Measurements from ENCODE around the gene ZNF593. TPM values are rescaled to one million over a fixed set of nuclear protein-coding genes. Genes with fewer than 3 reads are reported as not detected.

The ZNF593 gene
- total RNA-seq, 4 donors from 2014 or later = 10.4 to 41.6 (median 22.5) TPM

DNA sequence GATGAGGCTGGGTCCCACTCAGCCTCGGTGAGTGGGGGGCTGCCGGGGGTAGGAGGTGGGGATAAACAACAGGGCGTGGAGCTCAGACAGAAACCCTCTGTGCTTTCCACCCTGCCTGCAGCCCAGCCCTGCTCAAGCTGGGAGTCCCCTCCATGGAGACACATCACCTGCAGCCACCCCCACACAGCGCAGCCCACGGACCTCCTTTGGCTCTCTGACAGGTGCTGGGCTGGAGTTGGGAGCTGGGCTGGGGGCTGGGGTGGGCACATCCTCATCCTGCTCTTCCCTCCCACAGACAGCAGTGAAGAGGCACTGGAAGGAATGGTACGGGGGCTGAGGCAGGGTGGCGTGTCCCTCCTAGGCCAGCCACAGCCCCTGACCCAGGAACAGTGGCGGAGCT lies 18.8 kb downstream of the ZNF593 start:
- H3K36me3 ChIP-seq = no peaks in the 10 kb centered on the region
- intact Hi-C loops (cut with DNase I) = no loop called here
- no peak for DNase-seq (ENCODE audit: extremely low spot score)
- WGBS = 87% methylated on average over 7 of the region's 8 CpGs
- TF ChIP-seq, protein P1, sequence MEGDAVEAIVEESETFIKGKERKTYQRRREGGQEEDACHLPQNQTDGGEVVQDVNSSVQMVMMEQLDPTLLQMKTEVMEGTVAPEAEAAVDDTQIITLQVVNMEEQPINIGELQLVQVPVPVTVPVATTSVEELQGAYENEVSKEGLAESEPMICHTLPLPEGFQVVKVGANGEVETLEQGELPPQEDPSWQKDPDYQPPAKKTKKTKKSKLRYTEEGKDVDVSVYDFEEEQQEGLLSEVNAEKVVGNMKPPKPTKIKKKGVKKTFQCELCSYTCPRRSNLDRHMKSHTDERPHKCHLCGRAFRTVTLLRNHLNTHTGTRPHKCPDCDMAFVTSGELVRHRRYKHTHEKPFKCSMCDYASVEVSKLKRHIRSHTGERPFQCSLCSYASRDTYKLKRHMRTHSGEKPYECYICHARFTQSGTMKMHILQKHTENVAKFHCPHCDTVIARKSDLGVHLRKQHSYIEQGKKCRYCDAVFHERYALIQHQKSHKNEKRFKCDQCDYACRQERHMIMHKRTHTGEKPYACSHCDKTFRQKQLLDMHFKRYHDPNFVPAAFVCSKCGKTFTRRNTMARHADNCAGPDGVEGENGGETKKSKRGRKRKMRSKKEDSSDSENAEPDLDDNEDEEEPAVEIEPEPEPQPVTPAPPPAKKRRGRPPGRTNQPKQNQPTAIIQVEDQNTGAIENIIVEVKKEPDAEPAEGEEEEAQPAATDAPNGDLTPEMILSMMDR (IDR thresholded peaks at IDR 0.05) = no peak
- no peak for TF ChIP-seq POLR2AphosphoS5 (IDR thresholded peaks at IDR 0.05)
- no peak for TF ChIP-seq EP300 (IDR thresholded peaks at IDR 0.05)
- H3K9me3 ChIP-seq = no peaks in the 10 kb centered on the region
- no peak overlapping the region for H3K27ac ChIP-seq (replicated peaks in 1 of 4)
- H3K4me3 ChIP-seq = no peak overlapping the region
- H3K4me1 ChIP-seq = no peaks in the 10 kb centered on the region
- H3K27me3 ChIP-seq = no peaks in the 10 kb centered on the region

DNA sequence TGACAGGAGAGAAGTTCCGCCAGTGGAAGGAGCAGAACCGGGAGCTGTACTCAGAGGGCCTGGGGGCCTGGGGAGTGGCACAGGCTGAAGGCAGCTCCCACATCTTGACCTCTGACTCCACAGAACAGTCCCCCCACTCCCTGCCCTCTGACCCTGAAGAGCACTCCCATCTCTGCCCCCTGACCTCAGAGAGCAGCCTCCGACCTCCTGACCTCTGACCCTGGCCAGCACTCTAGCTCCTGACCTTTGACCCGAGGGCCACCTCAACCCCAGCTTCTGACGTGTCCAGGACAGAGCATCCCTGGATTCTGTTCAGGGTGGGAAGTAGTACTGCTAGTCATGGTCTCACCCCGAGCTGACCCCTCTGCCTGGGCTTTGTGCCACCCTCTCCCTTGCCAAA lies 19.6 kb downstream of the ZNF593 start:
- Histone ChIP-seq H3K4me3 (no peak overlapping the region), H3K36me3 (no peaks in the 10 kb centered on the region), H3K27me3 (no peaks in the 10 kb centered on the region), H3K27ac (replicated peaks in 1 of 4) (no peak overlapping the region), H3K4me1 (no peaks in the 10 kb centered on the region), H3K9me3 (no peaks in the 10 kb centered on the region)
- 73% methylated on average over 4 of the region's 6 CpGs for WGBS
- TF ChIP-seq POLR2AphosphoS5 (IDR thresholded peaks at IDR 0.05) (no peak), EP300 (IDR thresholded peaks at IDR 0.05) (no peak), POLR2A (IDR thresholded peaks at IDR 0.05; ENCODE audit: low read depth) (no peak)
- TF ChIP-seq, protein P1 (IDR thresholded peaks at IDR 0.05) = no peak
- DNase-seq (ENCODE audit: extremely low spot score) = no peak
- intact Hi-C loops (cut with DNase I) = no loop called here

DNA sequence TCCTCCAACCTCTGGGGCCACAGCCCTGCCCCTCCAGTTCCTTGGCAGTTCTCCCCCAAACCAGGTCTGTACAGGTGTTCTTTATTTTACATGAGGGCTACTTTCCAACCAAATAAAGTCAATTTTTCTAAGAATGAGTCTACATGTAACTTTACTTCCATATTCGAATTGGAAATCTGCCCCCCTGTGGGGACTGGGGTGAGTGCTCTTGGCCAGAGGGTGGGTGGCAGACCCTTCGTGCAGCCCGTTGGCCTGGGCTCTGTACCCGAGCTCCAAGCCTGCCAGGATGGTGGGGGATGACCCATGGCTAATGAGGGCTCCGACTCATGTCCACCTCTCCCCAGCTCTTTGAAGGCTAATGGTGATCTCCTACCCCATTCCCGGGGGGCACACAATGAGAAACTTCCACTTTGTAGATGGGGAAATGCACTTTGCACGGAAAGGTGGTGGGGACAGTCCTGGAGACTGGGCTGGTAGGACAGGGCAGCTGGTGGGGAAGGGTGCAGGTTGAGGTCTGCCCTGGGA lies 20.1 kb downstream of the ZNF593 start:
- no peak overlapping the region for H3K4me3 ChIP-seq
- H3K27me3 ChIP-seq = no peaks in the 10 kb centered on the region
- WGBS = 87% methylated on average over 7 of the region's 7 CpGs
- no peak for TF ChIP-seq EP300 (IDR thresholded peaks at IDR 0.05)
- TF ChIP-seq, protein P1 (IDR thresholded peaks at IDR 0.05) = no peak
- TF ChIP-seq POLR2A (IDR thresholded peaks at IDR 0.05; ENCODE audit: low read depth) = no peak
- no peak for TF ChIP-seq POLR2AphosphoS5 (IDR thresholded peaks at IDR 0.05)
- intact Hi-C loops (cut with DNase I) = no loop called here
- H3K27ac ChIP-seq (replicated peaks in 1 of 4) = no peak overlapping the region
- H3K36me3 ChIP-seq = no peaks in the 10 kb centered on the region
- no peak for DNase-seq (ENCODE audit: extremely low spot score)
- no peaks in the 10 kb centered on the region for H3K4me1 ChIP-seq
- H3K9me3 ChIP-seq = no peaks in the 10 kb centered on the region

DNA sequence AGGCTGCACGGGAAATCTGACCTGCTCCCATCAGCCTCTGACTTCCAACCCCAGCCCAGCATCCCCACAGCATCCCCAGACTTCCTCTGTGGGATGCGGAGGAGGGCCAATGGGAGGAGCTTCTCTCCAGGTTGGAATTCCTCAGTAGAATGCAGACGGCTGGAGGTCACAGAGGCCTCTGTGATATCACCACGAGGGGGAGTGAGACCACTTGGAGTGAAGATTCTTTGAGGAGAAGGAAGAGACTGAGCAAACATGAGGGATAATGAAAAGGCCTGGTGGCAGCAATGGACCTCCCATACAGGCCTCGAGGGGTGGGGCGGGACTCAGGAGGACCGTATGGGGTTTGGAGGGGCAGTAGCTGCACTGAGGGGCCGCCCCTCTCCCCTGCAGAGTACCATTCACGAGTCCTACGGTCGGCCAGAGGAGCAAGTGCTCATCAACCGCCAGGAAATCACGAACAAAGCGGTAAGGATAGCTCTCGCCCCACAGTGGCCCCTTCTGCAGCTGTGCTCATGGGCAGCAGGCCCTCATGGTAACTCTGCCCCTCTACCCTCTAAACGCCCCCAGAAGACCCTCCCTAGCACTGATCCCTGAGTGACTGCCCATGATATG lies 20.8 kb downstream of the ZNF593 start, which contains the start of gene CATSPER4:
Gene CATSPER4, plus strand, starts transcription at position 230 of the 615 bp plus-strand sequence. Its CDS starts 26 bp downstream, at position 256.
- 50% methylated on average over 16 of the region's 16 CpGs for WGBS
- TF ChIP-seq EP300 (IDR thresholded peaks at IDR 0.05) = no peak
- no peak for TF ChIP-seq POLR2A (IDR thresholded peaks at IDR 0.05; ENCODE audit: low read depth)
- TF ChIP-seq, protein P1 (IDR thresholded peaks at IDR 0.05) = no peak
- TF ChIP-seq POLR2AphosphoS5 (IDR thresholded peaks at IDR 0.05) = no peak
- no peaks in the 10 kb centered on the region for H3K27me3 ChIP-seq

DNA sequence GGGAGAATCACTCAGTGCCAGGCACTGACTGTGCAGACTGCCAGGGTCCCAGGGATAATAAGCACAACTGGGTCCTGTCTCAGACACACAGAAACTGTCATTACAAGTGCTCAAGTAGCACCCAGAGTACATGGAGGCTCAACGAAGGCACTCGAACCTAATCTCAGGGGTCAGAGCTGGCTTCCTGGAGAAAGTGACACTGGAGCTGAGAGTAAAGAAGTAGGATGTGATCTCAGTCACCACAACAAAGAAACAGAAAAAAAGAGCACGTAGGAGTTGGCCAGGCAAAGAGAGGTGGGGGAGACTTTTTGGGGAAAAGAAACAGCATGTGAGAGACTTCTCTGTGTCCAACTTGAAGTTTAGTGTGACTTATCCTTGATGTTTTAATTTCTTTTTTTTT lies 22.0 kb downstream of the ZNF593 start:
- no peaks in the 10 kb centered on the region for H3K36me3 ChIP-seq
- no peak overlapping the region for H3K4me3 ChIP-seq
- no peaks in the 10 kb centered on the region for H3K27me3 ChIP-seq
- intact Hi-C loops (cut with DNase I) = no loop called here
- no peak overlapping the region for H3K27ac ChIP-seq (replicated peaks in 1 of 4)
- no peaks in the 10 kb centered on the region for H3K9me3 ChIP-seq
- DNase-seq (ENCODE audit: extremely low spot score) = no peak
- no peaks in the 10 kb centered on the region for H3K4me1 ChIP-seq
- 55% methylated on average over 3 of the region's 3 CpGs for WGBS
- no peak for TF ChIP-seq POLR2AphosphoS5 (IDR thresholded peaks at IDR 0.05)
- no peak for TF ChIP-seq POLR2A (IDR thresholded peaks at IDR 0.05; ENCODE audit: low read depth)
- no peak for TF ChIP-seq EP300 (IDR thresholded peaks at IDR 0.05)

More for the DNA sequence above, 20.8 kb downstream of the ZNF593 start, which contains the start of gene CATSPER4:
- no peaks in the 10 kb centered on the region for H3K4me1 ChIP-seq
- no peak within 1 kb of the TSS for H3K27ac ChIP-seq (replicated peaks in 1 of 4)
- no peak within 1 kb of the TSS for H3K4me3 ChIP-seq
- no peaks in the 10 kb centered on the region for H3K36me3 ChIP-seq
- intact Hi-C loops (cut with DNase I) = no loop called here
- H3K9me3 ChIP-seq = no peaks in the 10 kb centered on the region
- no peak for DNase-seq (ENCODE audit: extremely low spot score)
